ENCODE data around the gene FIBCD1.

The FIBCD1 gene

GRCh38 chr9:130985029-130985428, 46.0 kb upstream of the FIBCD1 start:
- no peak for TF ChIP-seq CTCF (IDR thresholded peaks at IDR 0.05; ENCODE audit: low read depth, low read length)
- no peak for DNase-seq (ENCODE audit: extremely low read depth, low read depth)

- DNase-seq (ENCODE audit: extremely low read depth, low read depth): no peak
- TF ChIP-seq CTCF (IDR thresholded peaks at IDR 0.05; ENCODE audit: low read depth, low read length): no peak
Observed at GRCh38 chr9:130984521-130984920, 45.5 kb upstream of the FIBCD1 start.

- no peak for DNase-seq (ENCODE audit: extremely low read depth, low read depth)
- TF ChIP-seq CTCF (IDR thresholded peaks at IDR 0.05; ENCODE audit: low read depth, low read length): no peak
Observed at GRCh38 chr9:130983970-130984369, 44.9 kb upstream of the FIBCD1 start.

- DNase-seq (ENCODE audit: extremely low read depth, low read depth): no peak
- TF ChIP-seq CTCF (IDR thresholded peaks at IDR 0.05; ENCODE audit: low read depth, low read length): no peak
Observed at GRCh38 chr9:130983359-130983670, 44.3 kb upstream of the FIBCD1 start.

GRCh38 chr9:130982636-130983358, 43.8 kb upstream of the FIBCD1 start:
- DNase-seq (ENCODE audit: extremely low read depth, low read depth): no peak
- TF ChIP-seq CTCF (IDR thresholded peaks at IDR 0.05; ENCODE audit: low read depth, low read length): no peak

GRCh38 chr9:130981756-130982137, 42.7 kb upstream of the FIBCD1 start:
- no peak for DNase-seq (ENCODE audit: extremely low read depth, low read depth)
- TF ChIP-seq CTCF (IDR thresholded peaks at IDR 0.05; ENCODE audit: low read depth, low read length): no peak

- TF ChIP-seq CTCF (IDR thresholded peaks at IDR 0.05; ENCODE audit: low read depth, low read length): no peak
- DNase-seq (ENCODE audit: extremely low read depth, low read depth): no peak
Observed at GRCh38 chr9:130981002-130981755, 42.1 kb upstream of the FIBCD1 start.
